GM10266 (cell line): ENCODE data around the gene TECPR2.
"Not testable (repeated sequence)": the region's sequence is repeated elsewhere in the genome, so short reads cannot be mapped to it uniquely, and the experiment has no call there.

Experiments
- DNase-seq: peaks from one replicate; pipeline ENCODE4 v3.0.0; 2012; ENCODE audit errors: extremely low spot score
- CTCF ChIP-seq: IDR thresholded peaks from 2 replicates; pipeline ENCODE4 v1.5.1; 2012; ENCODE audit warnings: mild to moderate bottlenecking, low read depth; ENCODE audit not compliant: control insufficient read depth, insufficient read depth; ENCODE audit errors: missing control alignments

The TECPR2 gene

DNA sequence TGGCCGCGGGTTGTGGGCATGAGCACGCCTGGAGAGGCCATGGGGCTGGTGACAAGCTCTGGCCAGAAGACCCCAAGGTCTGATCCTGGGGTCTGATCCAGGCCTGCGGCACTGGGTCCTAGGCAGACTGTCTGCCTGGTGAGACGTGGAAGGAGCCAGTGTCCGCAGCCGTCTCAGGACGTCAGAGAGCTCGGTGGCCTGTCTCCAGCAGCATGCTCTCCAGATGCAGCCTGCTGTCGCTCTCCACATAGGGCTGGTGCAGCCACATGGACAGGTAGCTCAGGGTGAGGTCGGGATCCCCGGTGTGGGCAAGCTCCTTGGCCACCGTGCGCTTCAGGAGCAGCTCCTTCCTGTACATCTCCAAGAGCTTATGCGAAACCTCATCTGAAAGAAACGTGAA lies 14.4 kb upstream of the TECPR2 start:
- no peak for TF ChIP-seq CTCF
- DNase-seq = no peak

GRCh38 chr14:102351023-102351422 lies 11.7 kb upstream of the TECPR2 start:
- no peak for TF ChIP-seq CTCF
- DNase-seq = no peak

- not testable (repeated sequence) for DNase-seq
Observed at GRCh38 chr14:102351593-102351992, 11.1 kb upstream of the TECPR2 start.

DNA sequence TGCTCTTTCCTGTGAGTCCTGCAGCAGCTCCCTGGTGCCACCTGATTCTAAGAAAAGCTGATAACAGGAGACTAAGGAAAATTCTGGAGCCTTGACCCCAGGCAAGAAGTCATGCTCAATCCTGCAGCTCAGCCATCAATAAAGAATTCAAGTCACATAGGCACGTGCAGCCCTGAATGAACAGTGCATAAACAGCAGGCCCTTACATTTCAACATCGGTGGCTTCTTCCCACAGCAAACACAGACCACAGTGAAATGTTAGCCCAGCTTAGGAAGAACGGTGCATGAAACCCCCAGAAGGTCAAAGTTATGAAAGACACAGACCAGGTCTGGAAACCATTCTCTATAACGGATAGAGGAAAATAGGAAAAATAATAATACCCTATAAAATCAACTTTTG lies 10.5 kb upstream of the TECPR2 start:
- no peak for DNase-seq
- TF ChIP-seq CTCF = no peak

GRCh38 chr14:102353126-102353619 lies 9.6 kb upstream of the TECPR2 start:
- no peak for DNase-seq
- no peak for TF ChIP-seq CTCF

- TF ChIP-seq CTCF = no peak
- no peak for DNase-seq
Observed at GRCh38 chr14:102356280-102356679, 6.5 kb upstream of the TECPR2 start.

- TF ChIP-seq CTCF = no peak
- no peak for DNase-seq
Observed at GRCh38 chr14:102359341-102359740, 3.4 kb upstream of the TECPR2 start.

DNA sequence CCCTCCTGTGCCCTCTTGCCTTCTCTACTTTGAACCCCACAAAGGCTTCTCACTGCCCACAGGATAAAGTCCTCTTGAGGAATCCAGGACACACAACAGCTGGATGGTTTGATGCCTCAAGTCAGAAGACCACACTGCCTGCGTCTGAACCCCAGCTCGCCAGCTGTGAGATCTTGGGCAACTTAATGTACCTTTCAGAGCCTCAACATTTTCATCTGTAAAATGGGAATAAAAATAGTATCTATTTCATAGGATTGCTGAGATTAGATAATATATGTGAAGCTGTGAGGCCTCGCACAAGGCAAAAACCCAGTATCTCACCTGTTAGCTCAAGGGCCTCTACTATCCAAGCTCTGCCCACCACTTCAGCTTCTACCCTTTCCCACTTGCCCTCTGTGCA lies 2.4 kb upstream of the TECPR2 start:
- no peak for TF ChIP-seq CTCF
- DNase-seq = no peak
